T47D (cell line): ENCODE measurements around the gene P4HA1.
"Not testable (repeated sequence)": the region's sequence is repeated elsewhere in the genome, so short reads cannot be mapped to it uniquely, and the experiment has no call there.

Source experiments
- DNase-seq, 2 experiments: peaks; one replicate each; pipeline versions ENCODE4 v3.0.0 to v3.0.0-alpha.2; 2011 to 2012; ENCODE audit warnings: low read depth in 1 of 2, low spot score in 1 of 2
- JUND ChIP-seq: IDR thresholded peaks from 2 replicates; pipeline ENCODE4 v1.6.1; 2012; ENCODE audit warnings: low read depth
- in situ Hi-C: cut with HindIII; loops from 2 replicates; pipeline ENCODE4 v1.10.0; 2016; ENCODE audit warnings: low sequenced_read_pairs, low pct_unique_long_range_greater_than_20kb

P4HA1 gene

GRCh38 chr10:73019100-73019499 is 77.6 kb downstream of the P4HA1 start:
- TF ChIP-seq JUND: no peak
- in situ Hi-C loops: no loop called here
- DNase-seq: no peak

DNA sequence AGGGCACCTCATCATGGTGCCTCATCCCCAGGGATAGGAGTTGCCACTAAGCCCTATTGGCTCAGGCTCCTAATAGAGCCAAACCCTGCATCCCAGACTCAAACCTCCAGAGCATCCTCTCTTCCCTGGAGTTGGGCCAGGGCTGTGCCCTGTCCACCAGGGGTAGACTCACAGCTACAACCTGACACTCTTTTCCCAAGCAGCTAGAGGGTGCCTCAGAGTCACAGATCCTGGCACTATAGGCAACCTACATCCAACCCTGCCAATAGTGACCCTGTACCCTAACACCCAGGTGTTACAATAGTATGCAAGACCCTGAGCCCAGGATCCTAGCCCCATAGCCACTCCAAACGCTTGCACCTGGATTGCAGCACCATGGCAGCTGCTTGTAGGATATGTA is 78.0 kb downstream of the P4HA1 start:
- DNase-seq: peak in 1 of 2 experiments; percentile 20
- in situ Hi-C loops: no loop called here
- TF ChIP-seq JUND: no peak

- in situ Hi-C loops: no loop called here
- DNase-seq: peak; percentile 7 to 70
Observed at GRCh38 chr10:73017955-73018480, 78.6 kb downstream of the P4HA1 start.

GRCh38 chr10:73015779-73016178 is 80.9 kb downstream of the P4HA1 start:
- no peak for TF ChIP-seq JUND
- in situ Hi-C loops: no loop called here
- DNase-seq: no peak

More at GRCh38 chr10:73017955-73018480, 78.6 kb downstream of the P4HA1 start:
- no peak for TF ChIP-seq JUND

DNA sequence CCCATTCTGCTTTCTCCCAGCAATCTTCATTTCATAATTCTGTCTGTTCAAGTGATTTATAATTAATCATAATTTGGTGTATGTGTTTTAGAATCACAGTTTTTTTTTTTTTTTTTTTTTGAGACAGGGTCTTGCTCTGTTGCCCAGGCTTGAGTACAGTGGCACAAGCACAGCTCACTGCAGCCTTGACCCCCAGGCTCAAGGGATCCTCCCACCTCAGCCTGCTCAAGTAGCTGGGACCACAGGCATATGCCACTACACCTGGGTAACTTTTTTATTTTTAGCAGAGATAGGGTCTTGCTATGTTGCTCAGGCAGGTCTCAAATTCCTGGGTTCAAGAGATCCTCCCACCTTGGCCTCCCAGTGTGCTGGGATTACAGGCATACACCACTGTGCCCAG is 92.8 kb downstream of the P4HA1 start:
- in situ Hi-C loops: no loop called here
- no peak for DNase-seq
- no peak for TF ChIP-seq JUND

- in situ Hi-C loops: no loop called here
- no peak for TF ChIP-seq JUND
- no peak for DNase-seq
Observed at GRCh38 chr10:73000973-73001372, 95.7 kb downstream of the P4HA1 start.

DNA sequence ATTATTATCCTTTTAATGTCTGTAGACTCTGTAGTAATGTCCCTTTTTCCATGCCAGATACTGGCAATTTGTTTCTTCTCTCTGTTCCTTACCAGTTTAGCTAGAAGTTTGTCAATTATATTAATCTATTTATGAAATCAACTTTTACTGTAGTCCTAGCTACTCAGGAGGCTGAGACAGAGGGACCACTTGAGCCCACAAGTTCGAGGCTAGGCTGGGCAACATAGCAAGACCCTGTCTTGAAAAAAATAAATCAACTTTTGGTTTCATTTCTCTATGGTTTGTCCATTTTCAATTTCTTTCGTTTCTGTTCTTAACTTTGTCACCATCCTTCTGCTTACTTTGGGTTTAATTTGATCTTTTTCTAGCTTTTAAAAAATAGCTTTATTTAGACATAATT is 99.6 kb downstream of the P4HA1 start:
- no peak for DNase-seq
- in situ Hi-C loops: no loop called here
- no peak for TF ChIP-seq JUND

- DNase-seq, in situ Hi-C loops: not testable (repeated sequence)
Observed at GRCh38 chr10:72995459-72995858, 101.2 kb downstream of the P4HA1 start.

GRCh38 chr10:72989771-72990170 is 106.9 kb downstream of the P4HA1 start:
- in situ Hi-C loops, DNase-seq: not testable (repeated sequence)

DNA sequence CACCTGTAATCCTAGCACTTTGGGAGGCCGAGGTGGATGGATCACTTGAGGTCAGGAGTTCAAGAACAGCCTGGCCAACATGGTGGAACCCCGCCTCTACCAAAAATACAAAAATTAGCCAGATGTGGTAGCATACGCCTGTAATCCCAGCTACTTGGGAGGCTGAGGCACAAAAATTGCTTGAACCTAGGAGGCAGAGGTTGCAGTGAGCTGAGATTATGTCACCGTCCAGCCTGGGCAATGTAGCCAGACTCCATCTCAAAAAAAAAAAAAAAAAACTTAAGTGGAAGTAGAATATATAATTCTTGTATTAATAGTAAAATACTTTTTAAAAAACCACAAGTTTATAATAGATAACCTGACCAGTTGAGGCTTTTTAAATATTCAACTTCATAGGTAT is 112.0 kb downstream of the P4HA1 start:
- DNase-seq, in situ Hi-C loops: not testable (repeated sequence)

GRCh38 chr10:72981882-72982529 is 114.7 kb downstream of the P4HA1 start:
- no peak for TF ChIP-seq JUND
- in situ Hi-C loops: no loop called here
- no peak for DNase-seq

GRCh38 chr10:72981028-72981881 is 115.4 kb downstream of the P4HA1 start:
- in situ Hi-C loops: no loop called here
- TF ChIP-seq JUND: no peak
- no peak for DNase-seq

DNA sequence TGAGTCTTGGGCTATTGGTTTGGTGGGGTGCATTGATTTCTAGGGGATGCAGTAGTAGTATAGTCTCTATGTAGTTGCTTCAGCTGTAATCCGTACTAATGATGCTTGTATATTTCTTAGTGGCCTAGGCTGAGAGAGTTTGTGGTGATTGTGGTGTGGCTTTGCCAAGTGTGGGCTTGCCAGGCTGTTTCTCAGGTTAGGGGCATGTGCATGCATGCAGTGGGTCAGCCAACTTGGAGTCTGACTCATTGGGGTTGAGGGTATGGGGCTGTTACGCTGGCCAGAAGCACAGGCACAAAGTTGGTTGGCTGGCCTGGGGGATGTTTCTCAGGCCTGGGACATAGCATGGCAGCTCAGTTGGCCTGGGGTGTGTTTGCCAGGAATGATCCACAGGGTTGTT is 116.3 kb downstream of the P4HA1 start:
- no peak for DNase-seq
- TF ChIP-seq JUND: no peak
- in situ Hi-C loops: no loop called here
